ENCODE results near the gene ZNF831.

GRCh38 chr20:59157064-59157463, 6.6 kb upstream of the ZNF831 start:
- TF ChIP-seq CTCF (IDR thresholded peaks at IDR 0.05) (no peak), POLR2A (IDR thresholded peaks at IDR 0.05) (no peak)

Measured in thyroid gland (tissue), 4 donors.